Esophagus mucosa (tissue), 1 donor: Measurements from ENCODE around the gene TOX2. TPM values are rescaled to one million over a fixed set of nuclear protein-coding genes. Genes with fewer than 3 reads are reported as not detected.
A peak's percentile ranks its signal among the peaks of the same experiment; 100 is the strongest.

ENCODE experiments used
- ATAC-seq: fragments of 200-7000 bp; cut with Tn5 transposase; one replicate; pipeline ENCODE4 v1.9.1; 2020
- total RNA-seq: library from RNA; stranded (reverse); gene quantifications from one replicate; pipeline ENCODE4 v1.2.4, GENCODE V29; 2023
- donor health status: DM: yes; HTN: yes; CAD: no.

Gene TOX2
- total RNA-seq, 1 donor from 2014 or later, result 1.2 TPM

DNA sequence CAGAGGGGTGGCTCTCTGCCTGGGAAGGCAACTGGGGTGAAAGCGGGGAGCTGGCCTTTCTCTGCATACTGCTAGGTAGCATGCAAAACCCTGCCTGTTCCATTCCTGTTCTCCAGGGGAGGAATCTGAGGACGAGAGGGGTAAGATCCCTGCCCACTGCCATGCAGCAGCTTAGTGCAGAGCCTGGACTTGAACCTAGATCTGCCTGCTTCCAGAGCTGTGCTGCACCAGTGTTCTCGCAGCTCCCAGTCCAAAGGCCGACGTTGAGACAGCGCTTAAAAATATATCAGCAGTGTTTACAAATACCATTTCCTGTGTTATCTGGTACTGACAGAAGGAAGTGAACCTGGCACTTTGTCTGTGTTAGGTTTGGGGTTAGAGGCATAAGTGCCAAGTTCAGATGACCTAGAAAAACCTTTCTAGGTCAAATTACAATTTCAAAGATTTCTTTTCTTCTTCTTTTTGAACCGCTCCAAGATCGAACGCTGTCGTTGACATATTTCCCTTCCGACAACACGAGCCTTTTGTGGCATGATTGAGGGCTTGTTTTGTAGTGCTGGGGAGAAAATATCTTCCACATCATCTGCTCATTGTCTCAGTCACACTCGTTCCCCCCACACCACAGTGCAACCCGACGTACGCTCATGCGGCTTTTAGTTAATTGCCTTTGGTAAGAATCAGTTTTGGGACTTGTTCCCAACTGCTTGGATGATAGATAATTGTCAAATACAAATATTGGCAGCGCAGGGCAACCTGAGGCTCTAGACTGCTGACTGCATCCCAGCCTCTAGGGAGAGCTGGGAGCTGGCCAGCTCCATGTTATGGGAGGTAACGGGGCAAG lies 44.6 kb downstream of the TOX2 start:
- ATAC-seq, result peak; percentile 42

DNA sequence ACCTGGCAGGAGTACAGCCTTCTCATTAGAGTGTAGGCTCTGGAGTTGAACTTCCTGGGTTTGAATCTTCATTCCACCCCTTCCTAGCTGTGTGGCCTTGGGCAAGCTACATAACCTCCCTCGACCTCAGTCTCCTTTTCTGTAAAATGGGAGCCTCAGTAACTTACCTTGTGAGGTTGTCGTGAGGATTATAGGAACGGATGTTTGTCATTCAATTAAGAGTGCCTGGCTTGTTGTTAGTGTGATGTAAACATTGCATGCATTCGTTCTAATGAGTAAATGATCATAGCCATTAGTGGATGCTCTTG lies 45.2 kb downstream of the TOX2 start:
- ATAC-seq, result no peak

GRCh38 chr20:43960231-43960630 lies 45.6 kb downstream of the TOX2 start:
- no peak for ATAC-seq

DNA sequence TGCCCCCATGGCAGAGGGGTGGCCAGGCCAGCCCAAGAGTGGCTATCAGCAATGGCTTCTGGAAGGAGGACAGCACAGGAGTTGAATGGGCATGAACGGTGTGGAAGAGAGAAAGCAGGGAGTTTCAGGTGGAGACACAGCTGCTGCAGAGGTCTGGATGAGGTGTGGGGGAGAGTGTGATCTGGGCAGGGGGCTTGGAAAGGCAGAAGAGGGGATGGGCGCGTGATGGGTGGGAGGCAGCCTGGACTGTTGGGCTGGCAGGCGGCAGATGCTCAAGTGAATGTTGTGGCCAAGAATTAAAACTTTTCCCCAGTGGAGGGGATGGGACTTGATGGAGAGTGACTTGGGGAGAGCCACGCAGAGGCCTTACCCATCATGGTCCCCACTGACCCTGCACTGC lies 46.5 kb downstream of the TOX2 start:
- ATAC-seq, result no peak

DNA sequence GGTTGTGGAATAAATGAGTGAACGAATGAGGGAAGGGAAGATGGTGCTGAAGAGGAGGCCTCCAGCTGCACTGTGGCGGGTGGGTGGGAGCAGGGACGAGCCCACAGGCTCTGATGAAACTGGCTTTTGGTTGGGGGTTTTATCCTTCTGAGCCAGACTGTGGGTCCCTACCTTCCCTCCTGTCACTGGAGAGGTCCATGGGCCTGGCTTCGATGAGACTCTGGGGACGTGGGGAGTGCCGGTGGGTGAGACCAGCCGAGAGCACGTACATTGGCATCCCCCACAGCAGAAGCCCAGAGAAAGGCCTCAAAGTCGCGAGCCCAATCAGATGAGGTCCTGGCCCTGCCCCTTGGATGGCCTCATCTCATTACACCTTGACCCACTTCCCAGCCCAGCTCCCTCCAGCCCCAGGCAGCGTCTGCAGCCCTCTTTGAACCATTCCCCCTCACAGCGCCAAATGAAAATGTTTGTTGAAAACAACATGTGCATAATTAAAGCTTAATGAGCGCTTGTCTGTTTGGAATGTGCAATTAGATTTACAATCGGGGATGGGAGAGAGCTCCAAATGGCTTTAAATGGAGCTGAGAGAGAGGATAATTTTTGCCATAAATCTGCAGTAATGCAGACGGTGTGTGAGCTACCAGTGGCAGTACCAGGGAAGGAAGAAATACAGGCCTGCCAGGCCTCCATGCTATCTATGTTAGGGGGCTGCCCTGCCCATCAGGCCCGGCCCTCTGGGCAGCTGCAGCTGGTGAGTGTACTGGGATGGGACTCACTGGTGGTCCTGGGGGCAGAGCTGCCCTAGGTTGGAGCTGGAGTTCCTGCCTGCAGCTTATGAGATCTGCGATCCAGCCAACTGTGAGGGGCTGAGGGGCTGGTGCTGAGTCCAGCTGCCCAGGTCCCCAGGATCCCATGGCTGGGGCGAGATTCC lies 47.2 kb downstream of the TOX2 start:
- no peak for ATAC-seq

- no peak for ATAC-seq
These were observed 47.9 kb downstream of the TOX2 start for GRCh38 chr20:43962530-43962929.

DNA sequence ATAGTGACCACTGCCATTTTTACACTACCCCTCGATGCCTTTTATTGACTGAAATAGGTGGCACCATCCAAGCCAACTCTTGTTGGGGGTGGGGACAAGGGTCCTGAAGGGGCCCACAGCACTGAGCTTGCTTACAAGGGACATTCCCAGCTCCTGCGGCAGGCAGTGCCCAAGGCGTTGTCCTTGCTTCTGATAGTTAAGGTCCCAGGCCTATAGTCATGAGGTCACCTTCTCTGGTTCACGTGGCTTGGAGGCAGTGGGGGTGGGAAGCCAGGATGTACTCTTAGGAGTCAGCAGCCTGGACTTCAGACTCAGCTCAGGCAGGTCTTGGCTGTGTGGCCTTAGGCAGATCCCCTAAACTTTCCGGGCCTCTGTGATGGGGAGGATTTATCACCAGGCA lies 48.6 kb downstream of the TOX2 start:
- ATAC-seq, result no peak

GRCh38 chr20:43963872-43964791 lies 49.5 kb downstream of the TOX2 start:
- ATAC-seq, result no peak

- ATAC-seq, result no peak
These were observed 53.8 kb downstream of the TOX2 start for GRCh38 chr20:43968341-43969000.

DNA sequence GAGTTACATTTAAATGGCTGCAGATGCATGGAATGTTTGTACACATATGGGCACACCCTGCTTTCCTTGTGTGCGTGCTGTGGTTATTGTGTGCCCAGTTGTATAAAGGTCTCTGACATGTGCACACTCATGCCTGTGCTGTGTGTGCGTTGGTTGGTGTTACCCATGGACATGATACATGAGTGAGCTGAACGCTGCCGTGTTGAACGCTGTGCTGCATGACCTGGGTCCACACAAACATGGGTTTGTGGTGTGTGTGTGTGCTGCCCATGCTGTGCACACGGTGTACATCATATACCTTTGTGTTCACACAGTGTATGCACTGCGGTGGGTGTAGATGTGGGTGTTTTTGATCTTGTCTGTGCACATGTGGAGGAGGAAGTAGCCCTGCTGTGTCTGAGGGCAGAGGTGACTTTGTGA lies 54.4 kb downstream of the TOX2 start:
- ATAC-seq, result no peak

GRCh38 chr20:43969501-43970182 lies 55.0 kb downstream of the TOX2 start:
- no peak for ATAC-seq

DNA sequence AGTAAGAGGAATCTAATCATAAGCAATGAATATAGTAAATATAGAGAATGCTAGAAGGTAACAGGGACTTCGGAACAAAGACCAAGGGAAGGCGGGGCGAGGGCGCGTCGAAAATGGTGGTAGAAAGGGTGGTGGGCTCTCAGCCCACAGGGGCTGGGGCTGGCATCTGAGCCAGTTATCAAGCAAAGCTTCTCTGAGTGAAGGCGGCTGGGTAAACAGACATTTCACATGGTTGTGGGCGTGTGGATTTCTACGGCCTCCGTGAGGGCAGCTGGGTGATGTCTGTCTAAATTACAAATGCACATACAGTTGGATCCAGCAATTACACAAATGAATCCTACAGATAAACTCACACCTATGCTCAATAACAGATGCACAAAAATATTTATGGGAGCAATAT lies 56.6 kb downstream of the TOX2 start:
- ATAC-seq, result no peak

DNA sequence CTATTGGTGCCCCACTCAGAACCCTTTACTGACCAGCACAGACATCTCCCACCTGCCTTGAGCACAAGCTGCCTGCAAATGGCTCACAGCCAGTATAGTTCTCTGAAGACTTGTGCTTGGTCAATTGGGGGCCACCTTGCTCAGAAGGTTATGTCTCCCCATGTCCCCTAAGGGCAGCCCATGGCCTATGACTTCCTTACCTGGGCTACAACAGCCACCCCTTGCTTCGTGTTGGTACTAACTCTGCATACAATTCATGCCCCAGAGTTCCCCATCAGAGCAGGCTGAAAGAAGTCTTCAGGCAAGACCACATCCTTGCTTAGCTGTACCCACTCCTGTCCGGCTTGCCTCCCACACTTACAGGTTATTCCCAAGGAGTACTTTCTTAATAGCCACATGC lies 57.4 kb downstream of the TOX2 start:
- no peak for ATAC-seq

GRCh38 chr20:43972692-43973091 lies 58.0 kb downstream of the TOX2 start:
- ATAC-seq, result no peak

DNA sequence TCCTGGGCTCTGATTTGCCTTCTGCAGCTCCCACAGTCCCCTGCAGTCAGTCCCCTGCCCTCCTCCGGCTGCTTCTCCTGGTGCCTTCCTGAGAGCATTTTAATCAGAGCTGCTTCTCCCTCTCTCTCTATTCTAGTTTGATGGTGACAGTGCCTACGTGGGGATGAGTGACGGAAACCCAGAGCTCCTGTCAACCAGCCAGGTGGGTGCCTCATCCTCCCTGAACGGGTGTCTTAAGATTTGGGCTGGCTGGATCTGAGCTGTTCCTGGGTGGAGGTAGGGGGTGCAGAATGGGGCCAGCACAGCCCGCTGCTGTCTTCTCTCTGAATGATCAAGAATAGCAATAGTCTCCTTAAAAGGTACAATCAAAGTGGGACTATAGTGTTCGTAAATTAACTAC lies 58.6 kb downstream of the TOX2 start:
- ATAC-seq, result no peak

DNA sequence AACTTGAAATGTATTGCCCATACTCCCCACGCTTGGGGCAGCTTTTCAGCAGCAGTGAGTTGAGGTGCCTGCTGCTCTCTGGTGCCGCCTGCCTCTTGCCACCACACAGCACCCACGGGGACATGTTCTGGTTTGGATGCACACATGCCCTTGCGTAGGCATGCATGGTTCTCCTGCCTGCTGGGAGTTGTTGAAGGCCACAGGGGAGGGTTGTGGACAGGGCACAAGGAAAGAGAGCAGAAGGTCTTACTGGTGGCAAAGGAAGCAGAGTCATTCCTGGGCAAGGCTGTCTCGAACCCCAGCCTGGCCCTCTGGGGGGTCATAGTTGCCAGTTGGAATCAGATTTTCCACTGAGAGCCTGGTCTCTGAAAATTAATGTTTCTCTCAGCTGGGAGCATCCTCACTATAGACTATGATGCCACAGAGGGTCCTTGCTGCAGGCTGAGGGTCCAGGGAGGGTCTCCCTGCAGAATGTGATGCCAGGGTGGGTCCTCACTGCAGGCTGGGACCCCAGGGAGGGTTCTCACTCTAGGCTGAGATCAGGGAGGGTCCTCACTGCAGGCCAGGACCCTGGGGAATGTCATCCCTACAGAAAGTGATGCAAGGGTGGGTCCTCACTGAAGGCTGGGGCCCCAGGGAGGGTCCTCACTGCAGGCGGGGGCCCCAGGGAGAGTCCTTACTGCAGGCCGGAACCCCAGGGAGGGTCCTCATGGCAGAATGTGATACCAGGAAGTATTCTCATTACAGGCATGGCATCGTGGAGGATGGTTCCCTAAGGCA lies 59.2 kb downstream of the TOX2 start:
- no peak for ATAC-seq

GRCh38 chr20:43974695-43975094 lies 60.0 kb downstream of the TOX2 start:
- peak; percentile 19 for ATAC-seq

DNA sequence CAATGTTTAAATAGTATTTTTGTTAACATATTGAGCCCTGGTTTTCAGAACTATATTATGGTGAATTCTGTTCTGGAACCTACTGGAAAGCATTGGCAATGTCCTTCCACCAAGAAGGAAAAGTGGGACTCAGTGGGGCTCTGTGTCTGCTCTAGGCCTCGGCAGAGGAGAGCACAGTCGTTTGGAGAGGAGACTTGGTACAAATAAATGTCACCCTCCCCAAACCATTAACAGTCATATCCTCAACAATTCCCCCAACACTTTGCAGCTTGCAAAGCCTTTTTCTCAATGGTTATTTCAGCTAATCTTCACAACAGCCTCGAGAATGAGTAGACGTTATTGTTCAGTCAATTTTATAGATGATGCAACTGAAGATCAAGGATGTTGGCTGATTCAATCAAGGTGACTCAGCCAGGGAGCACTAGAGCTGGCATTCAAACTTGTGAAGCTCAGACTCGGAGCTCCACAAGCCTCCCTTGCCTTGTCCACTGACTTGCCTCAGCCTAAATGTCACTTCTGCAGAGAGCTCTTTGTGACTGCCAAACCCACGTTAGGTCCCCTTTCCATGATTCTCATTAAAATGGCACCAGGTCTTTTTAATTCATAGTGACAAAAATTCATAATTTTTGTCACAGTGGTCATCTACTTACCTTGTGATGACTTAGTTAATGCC lies 60.6 kb downstream of the TOX2 start:
- peak; percentile 81 for ATAC-seq

GRCh38 chr20:43976547-43976946 lies 61.9 kb downstream of the TOX2 start:
- ATAC-seq, result no peak

GRCh38 chr20:43977252-43977651 lies 62.6 kb downstream of the TOX2 start:
- no peak for ATAC-seq
